Upper lobe of left lung (tissue), 4 donors: ENCODE measurements around the gene TMPRSS13.

Experiments used
- EP300 ChIP-seq, 4 donors: sonication (generic); formaldehyde crosslinking; IDR thresholded peaks; one replicate each; pipeline ENCODE4 v1.5.1; 2017; ENCODE audit warnings: antibody characterized with exemption in 4 of 4, control low read depth in 2 of 4
- POLR2A ChIP-seq, 4 donors: fragments of 450-650 bp; IDR thresholded peaks; one replicate each; pipeline ENCODE4 v1.5.1; 2016 to 2017; ENCODE audit warnings: antibody characterized with exemption in 4 of 4, mild to moderate bottlenecking in 2 of 4
- POLR2AphosphoS5 ChIP-seq, 2 donors: sonication (generic); formaldehyde crosslinking; IDR thresholded peaks; one replicate each; pipeline ENCODE4 v1.5.1; 2017; ENCODE audit warnings: antibody characterized with exemption in 2 of 2
- TF ChIP-seq, protein P1 (sequence below), 6 experiments: fragments of 450-650 bp in 4 of 6; fragments of 200-600 bp in 2 of 6; sonication (generic) in 2 of 6; IDR thresholded peaks; one replicate each; pipeline ENCODE4 v1.5.1; 2016 to 2019; ENCODE audit warnings: antibody characterized with exemption in 6 of 6

DNA sequence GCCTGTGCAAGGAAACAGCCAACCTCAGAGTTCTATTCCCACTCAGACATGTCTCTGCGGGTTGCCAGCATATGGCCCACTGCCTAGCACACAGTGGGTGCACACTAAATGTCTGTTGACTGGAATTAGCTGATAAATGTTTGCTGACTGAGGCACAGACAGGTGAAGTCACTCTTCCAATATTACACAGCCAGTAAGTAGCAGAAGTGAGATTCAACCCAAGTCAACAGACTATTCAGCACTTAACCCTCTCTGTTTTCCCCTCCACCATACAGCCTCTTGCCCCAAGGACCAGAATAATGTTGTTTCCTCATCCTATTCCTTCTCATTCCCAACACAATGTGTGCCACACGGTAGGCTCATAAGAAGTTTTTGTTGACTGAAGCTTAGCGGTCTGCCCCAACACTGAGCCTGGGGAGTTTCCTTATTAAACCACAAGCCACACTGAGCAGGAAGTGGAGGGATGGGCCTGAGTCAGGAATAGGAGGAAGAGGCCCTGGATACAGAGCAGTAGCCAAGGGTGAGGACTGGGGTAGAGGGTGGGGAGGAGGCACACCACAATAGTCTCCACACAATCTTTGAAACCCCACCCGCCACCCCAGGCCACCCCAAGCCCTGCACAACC, 41.3 kb upstream of the TMPRSS13 start:
- TF ChIP-seq, protein P1, sequence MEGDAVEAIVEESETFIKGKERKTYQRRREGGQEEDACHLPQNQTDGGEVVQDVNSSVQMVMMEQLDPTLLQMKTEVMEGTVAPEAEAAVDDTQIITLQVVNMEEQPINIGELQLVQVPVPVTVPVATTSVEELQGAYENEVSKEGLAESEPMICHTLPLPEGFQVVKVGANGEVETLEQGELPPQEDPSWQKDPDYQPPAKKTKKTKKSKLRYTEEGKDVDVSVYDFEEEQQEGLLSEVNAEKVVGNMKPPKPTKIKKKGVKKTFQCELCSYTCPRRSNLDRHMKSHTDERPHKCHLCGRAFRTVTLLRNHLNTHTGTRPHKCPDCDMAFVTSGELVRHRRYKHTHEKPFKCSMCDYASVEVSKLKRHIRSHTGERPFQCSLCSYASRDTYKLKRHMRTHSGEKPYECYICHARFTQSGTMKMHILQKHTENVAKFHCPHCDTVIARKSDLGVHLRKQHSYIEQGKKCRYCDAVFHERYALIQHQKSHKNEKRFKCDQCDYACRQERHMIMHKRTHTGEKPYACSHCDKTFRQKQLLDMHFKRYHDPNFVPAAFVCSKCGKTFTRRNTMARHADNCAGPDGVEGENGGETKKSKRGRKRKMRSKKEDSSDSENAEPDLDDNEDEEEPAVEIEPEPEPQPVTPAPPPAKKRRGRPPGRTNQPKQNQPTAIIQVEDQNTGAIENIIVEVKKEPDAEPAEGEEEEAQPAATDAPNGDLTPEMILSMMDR (IDR thresholded peaks at IDR 0.05) = no peak
- peak in 1 of 2 donors; percentile 45 for TF ChIP-seq POLR2AphosphoS5 (IDR thresholded peaks at IDR 0.05)
- no peak for TF ChIP-seq EP300 (IDR thresholded peaks at IDR 0.05)
- TF ChIP-seq POLR2A (IDR thresholded peaks at IDR 0.05) = no peak
